ENCODE measurements around the gene PTPRR.

GRCh38 chr12:70719071-70719470 is 201.5 kb downstream of the PTPRR start:
- TF ChIP-seq CTCF (conservative IDR thresholded peaks at IDR 0.05 in 1 of 2, IDR thresholded peaks at IDR 0.05 in 1 of 2; ENCODE audit: low read depth in 1 of 2, low read length in 2 of 2), result no peak
- no peak for TF ChIP-seq EZH2 (IDR thresholded peaks at IDR 0.05; ENCODE audit: low read length, missing control alignments)

All from fibroblast of lung (primary cell).